ENCODE results near the gene RAPGEFL1. TPM values are rescaled to one million over a fixed set of nuclear protein-coding genes. Genes with fewer than 3 reads are reported as not detected.

RAPGEFL1 gene
- total and polyA plus RNA-seq, 2 of the 8 experiments (the other 6 are each of a cell fraction or from before 2014, with no cell fraction given), result 20.0 to 20.2 TPM

DNA sequence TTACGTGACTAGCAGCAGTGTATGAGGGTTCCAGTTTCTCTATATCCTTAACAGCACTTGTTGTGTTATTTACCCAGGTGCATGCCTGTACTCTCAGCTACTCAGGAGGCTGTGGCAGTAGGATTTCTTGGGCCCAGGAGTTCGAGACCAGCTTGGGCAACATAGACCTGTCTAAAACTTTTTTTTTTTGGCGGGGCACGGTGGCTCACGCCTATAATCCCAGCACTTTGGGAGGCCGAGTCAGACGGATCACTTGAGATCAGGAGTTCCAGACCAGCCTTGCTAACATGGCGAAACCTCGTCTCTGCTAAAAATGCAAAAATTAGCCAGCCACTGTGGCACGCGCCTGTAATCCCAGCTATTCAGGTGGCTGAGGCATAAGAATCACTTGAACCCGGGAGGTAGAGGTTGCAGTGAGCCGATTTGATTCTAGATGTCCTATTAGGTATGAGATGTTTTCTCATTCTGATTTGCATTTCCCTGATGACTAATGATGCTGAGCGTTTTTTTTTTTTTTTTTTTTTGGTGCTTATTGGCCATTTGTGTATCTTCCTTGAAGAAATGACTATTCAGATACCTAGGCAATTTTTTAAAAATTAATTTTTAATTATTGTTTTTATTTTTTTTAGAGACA, 23.6 kb upstream of the RAPGEFL1 start (continued):
- TF ChIP-seq, protein P1, sequence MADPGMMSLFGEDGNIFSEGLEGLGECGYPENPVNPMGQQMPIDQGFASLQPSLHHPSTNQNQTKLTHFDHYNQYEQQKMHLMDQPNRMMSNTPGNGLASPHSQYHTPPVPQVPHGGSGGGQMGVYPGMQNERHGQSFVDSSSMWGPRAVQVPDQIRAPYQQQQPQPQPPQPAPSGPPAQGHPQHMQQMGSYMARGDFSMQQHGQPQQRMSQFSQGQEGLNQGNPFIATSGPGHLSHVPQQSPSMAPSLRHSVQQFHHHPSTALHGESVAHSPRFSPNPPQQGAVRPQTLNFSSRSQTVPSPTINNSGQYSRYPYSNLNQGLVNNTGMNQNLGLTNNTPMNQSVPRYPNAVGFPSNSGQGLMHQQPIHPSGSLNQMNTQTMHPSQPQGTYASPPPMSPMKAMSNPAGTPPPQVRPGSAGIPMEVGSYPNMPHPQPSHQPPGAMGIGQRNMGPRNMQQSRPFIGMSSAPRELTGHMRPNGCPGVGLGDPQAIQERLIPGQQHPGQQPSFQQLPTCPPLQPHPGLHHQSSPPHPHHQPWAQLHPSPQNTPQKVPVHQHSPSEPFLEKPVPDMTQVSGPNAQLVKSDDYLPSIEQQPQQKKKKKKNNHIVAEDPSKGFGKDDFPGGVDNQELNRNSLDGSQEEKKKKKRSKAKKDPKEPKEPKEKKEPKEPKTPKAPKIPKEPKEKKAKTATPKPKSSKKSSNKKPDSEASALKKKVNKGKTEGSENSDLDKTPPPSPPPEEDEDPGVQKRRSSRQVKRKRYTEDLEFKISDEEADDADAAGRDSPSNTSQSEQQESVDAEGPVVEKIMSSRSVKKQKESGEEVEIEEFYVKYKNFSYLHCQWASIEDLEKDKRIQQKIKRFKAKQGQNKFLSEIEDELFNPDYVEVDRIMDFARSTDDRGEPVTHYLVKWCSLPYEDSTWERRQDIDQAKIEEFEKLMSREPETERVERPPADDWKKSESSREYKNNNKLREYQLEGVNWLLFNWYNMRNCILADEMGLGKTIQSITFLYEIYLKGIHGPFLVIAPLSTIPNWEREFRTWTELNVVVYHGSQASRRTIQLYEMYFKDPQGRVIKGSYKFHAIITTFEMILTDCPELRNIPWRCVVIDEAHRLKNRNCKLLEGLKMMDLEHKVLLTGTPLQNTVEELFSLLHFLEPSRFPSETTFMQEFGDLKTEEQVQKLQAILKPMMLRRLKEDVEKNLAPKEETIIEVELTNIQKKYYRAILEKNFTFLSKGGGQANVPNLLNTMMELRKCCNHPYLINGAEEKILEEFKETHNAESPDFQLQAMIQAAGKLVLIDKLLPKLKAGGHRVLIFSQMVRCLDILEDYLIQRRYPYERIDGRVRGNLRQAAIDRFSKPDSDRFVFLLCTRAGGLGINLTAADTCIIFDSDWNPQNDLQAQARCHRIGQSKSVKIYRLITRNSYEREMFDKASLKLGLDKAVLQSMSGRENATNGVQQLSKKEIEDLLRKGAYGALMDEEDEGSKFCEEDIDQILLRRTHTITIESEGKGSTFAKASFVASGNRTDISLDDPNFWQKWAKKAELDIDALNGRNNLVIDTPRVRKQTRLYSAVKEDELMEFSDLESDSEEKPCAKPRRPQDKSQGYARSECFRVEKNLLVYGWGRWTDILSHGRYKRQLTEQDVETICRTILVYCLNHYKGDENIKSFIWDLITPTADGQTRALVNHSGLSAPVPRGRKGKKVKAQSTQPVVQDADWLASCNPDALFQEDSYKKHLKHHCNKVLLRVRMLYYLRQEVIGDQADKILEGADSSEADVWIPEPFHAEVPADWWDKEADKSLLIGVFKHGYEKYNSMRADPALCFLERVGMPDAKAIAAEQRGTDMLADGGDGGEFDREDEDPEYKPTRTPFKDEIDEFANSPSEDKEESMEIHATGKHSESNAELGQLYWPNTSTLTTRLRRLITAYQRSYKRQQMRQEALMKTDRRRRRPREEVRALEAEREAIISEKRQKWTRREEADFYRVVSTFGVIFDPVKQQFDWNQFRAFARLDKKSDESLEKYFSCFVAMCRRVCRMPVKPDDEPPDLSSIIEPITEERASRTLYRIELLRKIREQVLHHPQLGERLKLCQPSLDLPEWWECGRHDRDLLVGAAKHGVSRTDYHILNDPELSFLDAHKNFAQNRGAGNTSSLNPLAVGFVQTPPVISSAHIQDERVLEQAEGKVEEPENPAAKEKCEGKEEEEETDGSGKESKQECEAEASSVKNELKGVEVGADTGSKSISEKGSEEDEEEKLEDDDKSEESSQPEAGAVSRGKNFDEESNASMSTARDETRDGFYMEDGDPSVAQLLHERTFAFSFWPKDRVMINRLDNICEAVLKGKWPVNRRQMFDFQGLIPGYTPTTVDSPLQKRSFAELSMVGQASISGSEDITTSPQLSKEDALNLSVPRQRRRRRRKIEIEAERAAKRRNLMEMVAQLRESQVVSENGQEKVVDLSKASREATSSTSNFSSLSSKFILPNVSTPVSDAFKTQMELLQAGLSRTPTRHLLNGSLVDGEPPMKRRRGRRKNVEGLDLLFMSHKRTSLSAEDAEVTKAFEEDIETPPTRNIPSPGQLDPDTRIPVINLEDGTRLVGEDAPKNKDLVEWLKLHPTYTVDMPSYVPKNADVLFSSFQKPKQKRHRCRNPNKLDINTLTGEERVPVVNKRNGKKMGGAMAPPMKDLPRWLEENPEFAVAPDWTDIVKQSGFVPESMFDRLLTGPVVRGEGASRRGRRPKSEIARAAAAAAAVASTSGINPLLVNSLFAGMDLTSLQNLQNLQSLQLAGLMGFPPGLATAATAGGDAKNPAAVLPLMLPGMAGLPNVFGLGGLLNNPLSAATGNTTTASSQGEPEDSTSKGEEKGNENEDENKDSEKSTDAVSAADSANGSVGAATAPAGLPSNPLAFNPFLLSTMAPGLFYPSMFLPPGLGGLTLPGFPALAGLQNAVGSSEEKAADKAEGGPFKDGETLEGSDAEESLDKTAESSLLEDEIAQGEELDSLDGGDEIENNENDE (IDR thresholded peaks at IDR 0.05; ENCODE audit: insufficient replicate concordance, low read length), result no peak
- TF ChIP-seq KDM5A (IDR thresholded peaks at IDR 0.05; ENCODE audit: low read length), result no peak
- no peak for TF ChIP-seq EZH2 (IDR thresholded peaks at IDR 0.05; ENCODE audit: low read depth, low read length, severe bottlenecking)
- TF ChIP-seq ASH2L (IDR thresholded peaks at IDR 0.05; ENCODE audit: low read length), result no peak

Measured in H1 (cell line).